ENCODE measurements around the gene TST.

GRCh38 chr22:37046589-37046988, 27.3 kb upstream of the TST start:
- TF ChIP-seq CTCF (IDR thresholded peaks at IDR 0.05) (no peak), EZH2 (IDR thresholded peaks at IDR 0.05; ENCODE audit: borderline replicate concordance, insufficient read depth, low read depth, low read length, poor library complexity, severe bottlenecking) (no peak)
